Measurements from ENCODE around the gene PLXDC2. TPM values are rescaled to one million over a fixed set of nuclear protein-coding genes. Genes with fewer than 3 reads are reported as not detected.
A peak's percentile ranks its signal among the peaks of the same experiment; 100 is the strongest.

The PLXDC2 gene
- total RNA-seq, 2 donors from 2014 or later, result 19.5 to 26.4 TPM

DNA sequence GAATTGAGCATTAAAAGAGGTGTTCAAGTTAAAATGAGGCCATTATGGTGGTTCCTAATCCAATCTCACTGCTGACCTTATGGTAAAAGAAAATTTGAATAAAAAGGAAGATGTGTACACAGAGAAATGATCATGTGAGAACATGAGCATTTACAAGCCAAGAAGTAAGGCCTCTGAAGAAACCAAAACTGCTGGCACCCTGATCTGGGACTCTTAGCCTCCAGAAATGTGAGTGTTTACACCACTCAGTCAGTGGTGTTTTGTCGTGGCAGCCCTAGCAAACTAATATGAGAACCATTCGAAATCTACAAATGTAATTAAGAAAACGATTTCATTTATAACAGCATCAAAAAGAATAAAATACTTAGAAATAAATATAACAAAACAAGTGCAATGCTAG is 6.8 kb upstream of the PLXDC2 start:
- Mint-ChIP-seq H3K27me3 (ENCODE audit: insufficient read depth) (peaks cover 19% of the 10 kb centered on the region), H3K4me1 (peaks cover 4% of the 10 kb centered on the region), H3K4me3 (no peak overlapping the region), H3K9me3 (peaks cover 6% of the 10 kb centered on the region), H3K36me3 (ENCODE audit: low read depth) (no peaks in the 10 kb centered on the region), H3K27ac (no peak overlapping the region)
- Histone ChIP-seq H3K9me3 (ENCODE audit: control insufficient read depth, low read length) (peaks cover 6% of the 10 kb centered on the region), H3K4me1 (ENCODE audit: control insufficient read depth, insufficient read depth, low read length) (no peaks in the 10 kb centered on the region), H3K27ac (ENCODE audit: low read depth, low read length) (no peak overlapping the region), H3K4me3 (ENCODE audit: low read length) (no peak overlapping the region), H3K36me3 (ENCODE audit: control insufficient read depth, insufficient read depth, low read length) (no peaks in the 10 kb centered on the region), H3K27me3 (ENCODE audit: control insufficient read depth, insufficient read depth, low read length, poor library complexity, severe bottlenecking) (peaks cover 22% of the 10 kb centered on the region), H3K9ac (ENCODE audit: extremely low read depth, low read length, poor library complexity, severe bottlenecking) (no peak overlapping the region)
- TF ChIP-seq, protein P1, sequence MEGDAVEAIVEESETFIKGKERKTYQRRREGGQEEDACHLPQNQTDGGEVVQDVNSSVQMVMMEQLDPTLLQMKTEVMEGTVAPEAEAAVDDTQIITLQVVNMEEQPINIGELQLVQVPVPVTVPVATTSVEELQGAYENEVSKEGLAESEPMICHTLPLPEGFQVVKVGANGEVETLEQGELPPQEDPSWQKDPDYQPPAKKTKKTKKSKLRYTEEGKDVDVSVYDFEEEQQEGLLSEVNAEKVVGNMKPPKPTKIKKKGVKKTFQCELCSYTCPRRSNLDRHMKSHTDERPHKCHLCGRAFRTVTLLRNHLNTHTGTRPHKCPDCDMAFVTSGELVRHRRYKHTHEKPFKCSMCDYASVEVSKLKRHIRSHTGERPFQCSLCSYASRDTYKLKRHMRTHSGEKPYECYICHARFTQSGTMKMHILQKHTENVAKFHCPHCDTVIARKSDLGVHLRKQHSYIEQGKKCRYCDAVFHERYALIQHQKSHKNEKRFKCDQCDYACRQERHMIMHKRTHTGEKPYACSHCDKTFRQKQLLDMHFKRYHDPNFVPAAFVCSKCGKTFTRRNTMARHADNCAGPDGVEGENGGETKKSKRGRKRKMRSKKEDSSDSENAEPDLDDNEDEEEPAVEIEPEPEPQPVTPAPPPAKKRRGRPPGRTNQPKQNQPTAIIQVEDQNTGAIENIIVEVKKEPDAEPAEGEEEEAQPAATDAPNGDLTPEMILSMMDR (conservative IDR thresholded peaks at IDR 0.05), result no peak
- DNase-seq, result no peak
- 83% methylated on average over 1 of the region's 3 CpGs; no CpG with 5 or more reads in 1 of the 2 experiments for WGBS, 2 experiments (ENCODE audit: insufficient coverage in 1 of 2, insufficient read length in 1 of 2)

DNA sequence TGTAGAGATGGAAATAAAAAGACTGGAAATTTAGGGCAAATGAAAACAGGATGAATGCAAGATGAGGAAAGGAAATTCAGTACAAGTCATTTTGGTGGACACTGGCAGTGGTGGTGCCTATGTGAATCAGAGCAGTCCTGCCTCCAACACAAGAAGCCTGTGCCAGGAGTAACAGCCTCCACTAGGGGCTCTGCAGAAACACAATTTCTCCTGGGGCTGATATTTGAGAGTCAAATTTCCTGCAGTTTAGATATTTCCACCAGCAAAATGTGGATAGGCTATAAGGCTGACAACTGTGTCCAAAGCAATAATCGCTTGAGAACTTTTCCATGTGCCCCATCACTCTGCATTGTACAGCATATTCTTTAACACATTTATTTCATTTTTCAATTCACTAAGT is 4.7 kb upstream of the PLXDC2 start:
- H3K4me1 ChIP-seq (ENCODE audit: control insufficient read depth, insufficient read depth, low read length), result no peaks in the 10 kb centered on the region
- TF ChIP-seq, protein P1 (conservative IDR thresholded peaks at IDR 0.05), result peak; percentile 80
- peaks cover 28% of the 10 kb centered on the region for H3K27me3 ChIP-seq (ENCODE audit: control insufficient read depth, insufficient read depth, low read length, poor library complexity, severe bottlenecking)
- Mint-ChIP-seq H3K9me3 (no peaks in the 10 kb centered on the region), H3K27me3 (ENCODE audit: insufficient read depth) (peaks cover 24% of the 10 kb centered on the region), H3K4me3 (no peak overlapping the region), H3K4me1 (peaks cover 7% of the 10 kb centered on the region), H3K27ac (no peak overlapping the region), H3K36me3 (ENCODE audit: low read depth) (no peaks in the 10 kb centered on the region)
- H3K36me3 ChIP-seq (ENCODE audit: control insufficient read depth, insufficient read depth, low read length), result no peaks in the 10 kb centered on the region
- 63 to 67% methylated on average over 1 of the region's 1 CpG for WGBS, 2 experiments (ENCODE audit: insufficient coverage in 1 of 2, insufficient read length in 1 of 2)
- H3K9me3 ChIP-seq (ENCODE audit: control insufficient read depth, low read length), result no peaks in the 10 kb centered on the region
- no peak overlapping the region for H3K9ac ChIP-seq (ENCODE audit: extremely low read depth, low read length, poor library complexity, severe bottlenecking)
- DNase-seq, result peak; percentile 67
- no peak overlapping the region for H3K4me3 ChIP-seq (ENCODE audit: low read length)
- no peak overlapping the region for H3K27ac ChIP-seq (ENCODE audit: low read depth, low read length)

- no peaks in the 10 kb centered on the region for H3K9me3 Mint-ChIP-seq
- H3K36me3 Mint-ChIP-seq (ENCODE audit: low read depth), result no peaks in the 10 kb centered on the region
- no peak overlapping the region for H3K9ac ChIP-seq (ENCODE audit: extremely low read depth, low read length, poor library complexity, severe bottlenecking)
These were observed 3.3 kb upstream of the PLXDC2 start for GRCh38 chr10:19812976-19813375.

More at GRCh38 chr10:19812976-19813375, 3.3 kb upstream of the PLXDC2 start:
- peaks cover 31% of the 10 kb centered on the region for H3K27me3 ChIP-seq (ENCODE audit: control insufficient read depth, insufficient read depth, low read length, poor library complexity, severe bottlenecking)
- H3K4me1 ChIP-seq (ENCODE audit: control insufficient read depth, insufficient read depth, low read length), result no peaks in the 10 kb centered on the region
- H3K27me3 Mint-ChIP-seq (ENCODE audit: insufficient read depth), result peaks cover 24% of the 10 kb centered on the region
- H3K4me1 Mint-ChIP-seq, result peaks cover 7% of the 10 kb centered on the region
- TF ChIP-seq, protein P1 (conservative IDR thresholded peaks at IDR 0.05), result no peak
- H3K36me3 ChIP-seq (ENCODE audit: control insufficient read depth, insufficient read depth, low read length), result no peaks in the 10 kb centered on the region
- no peak overlapping the region for H3K27ac Mint-ChIP-seq
- no peak overlapping the region for H3K4me3 ChIP-seq (ENCODE audit: low read length)
- H3K4me3 Mint-ChIP-seq, result no peak overlapping the region
- WGBS, 2 experiments (ENCODE audit: insufficient coverage in 1 of 2, insufficient read length in 1 of 2), result 90 to 100% methylated on average over 1 to 3 of the region's 3 CpGs
- no peaks in the 10 kb centered on the region for H3K9me3 ChIP-seq (ENCODE audit: control insufficient read depth, low read length)
- H3K27ac ChIP-seq (ENCODE audit: low read depth, low read length), result no peak overlapping the region
- DNase-seq, result no peak
